WTC11 (cell line): Measurements from ENCODE around the gene MYO16. TPM values are rescaled to one million over a fixed set of nuclear protein-coding genes. Genes with fewer than 3 reads are reported as not detected.
A peak's percentile ranks its signal among the peaks of the same experiment; 100 is the strongest.

ENCODE experiments used
- ATAC-seq: fragments of 200-7000 bp; cut with Tn5 transposase; 2 replicates; pipeline ENCODE4 v1.10.0; 2021; ENCODE audit warnings: mild to moderate bottlenecking, moderate library complexity
- CTCF ChIA-PET: fragments of 300-600 bp; sonication (Branson Sonifier 250); formaldehyde crosslinking; loops from one replicate; lab custom pipeline; 2021; ENCODE audit warnings: antibody characterized with exemption; lab: Charles Lee
- POLR2A ChIA-PET: fragments of 350-600 bp; sonication (Branson Sonifier 250); formaldehyde crosslinking; loops from one replicate; lab custom pipeline; 2021; ENCODE audit warnings: antibody characterized with exemption; lab: Charles Lee
- DNase-seq: peaks from one replicate; pipeline ENCODE4 v3.0.0; 2021; ENCODE audit warnings: low spot score
- H3K27ac Mint-ChIP-seq: 2 replicates; pipeline ENCODE4 v1.8.0; 2021; ENCODE audit warnings: mixed read lengths
- H3K27me3 Mint-ChIP-seq: 2 replicates; pipeline ENCODE4 v1.8.0; 2021; ENCODE audit warnings: low read depth, mild to moderate bottlenecking, moderate library complexity, mixed read lengths
- H3K36me3 Mint-ChIP-seq: 2 replicates; pipeline ENCODE4 v1.8.0; 2021; ENCODE audit warnings: mixed read lengths
- H3K4me1 Mint-ChIP-seq: 2 replicates; pipeline ENCODE4 v1.8.0; 2022; ENCODE audit warnings: mixed read lengths
- H3K4me3 Mint-ChIP-seq: 2 replicates; pipeline ENCODE4 v1.8.0; 2021; ENCODE audit warnings: mild to moderate bottlenecking, moderate library complexity, mixed read lengths
- H3K9me3 Mint-ChIP-seq: 2 replicates; pipeline ENCODE4 v1.8.0; 2021; ENCODE audit warnings: mixed read lengths
- ATF2 ChIP-seq: sonication (generic); formaldehyde crosslinking; IDR thresholded peaks from 2 replicates; pipeline ENCODE4 v1.8.1; 2022; ENCODE audit warnings: low read depth, missing genetic modification reagents, borderline replicate concordance
- CDX4 ChIP-seq: fragments of 250-450 bp; sonication (Bioruptor Pico); IDR thresholded peaks from 2 replicates; pipeline ENCODE4 v1.9.0; 2021; ENCODE audit warnings: moderate library complexity, mild to moderate bottlenecking, inconsistent platforms, borderline replicate concordance
- CREB1 ChIP-seq: sonication (generic); formaldehyde crosslinking; IDR thresholded peaks from 2 replicates; pipeline ENCODE4 v1.8.0; 2023; ENCODE audit warnings: mild to moderate bottlenecking, missing genetic modification reagents
- CREM ChIP-seq: sonication (generic); formaldehyde crosslinking; IDR thresholded peaks from 2 replicates; pipeline ENCODE4 v1.8.1; 2022; ENCODE audit warnings: mild to moderate bottlenecking, missing genetic modification reagents, moderate library complexity
- EMX1 ChIP-seq: fragments of 250-450 bp; sonication (Bioruptor Pico); IDR thresholded peaks from 2 replicates; pipeline ENCODE4 v1.8.0; 2021; ENCODE audit warnings: mild to moderate bottlenecking
- FOXK1 ChIP-seq: sonication (generic); formaldehyde crosslinking; IDR thresholded peaks from 2 replicates; pipeline ENCODE4 v1.8.0; 2022; ENCODE audit warnings: mild to moderate bottlenecking, moderate library complexity, missing genetic modification reagents
- GABPB1 ChIP-seq: sonication (generic); formaldehyde crosslinking; IDR thresholded peaks from 2 replicates; pipeline ENCODE4 v1.8.1; 2023; ENCODE audit warnings: mild to moderate bottlenecking, missing genetic modification reagents
- IRF2 ChIP-seq: sonication (generic); formaldehyde crosslinking; IDR thresholded peaks from 2 replicates; pipeline ENCODE4 v1.8.0; 2022; ENCODE audit warnings: low read depth, missing genetic modification reagents, borderline replicate concordance
- NFATC4 ChIP-seq: fragments of 250-450 bp; sonication (Bioruptor Pico); IDR thresholded peaks from 2 replicates; pipeline ENCODE4 v1.9.0; 2021; ENCODE audit warnings: mild to moderate bottlenecking
- NR2C2 ChIP-seq: sonication (generic); formaldehyde crosslinking; IDR thresholded peaks from 2 replicates; pipeline ENCODE4 v1.8.0; 2022; ENCODE audit warnings: mild to moderate bottlenecking, missing genetic modification reagents
- OVOL2 ChIP-seq: fragments of 250-450 bp; sonication (Bioruptor Pico); IDR thresholded peaks from 2 replicates; pipeline ENCODE4 v1.9.0; 2021; ENCODE audit warnings: mild to moderate bottlenecking, borderline replicate concordance
- PRRX2 ChIP-seq: fragments of 250-450 bp; sonication (Bioruptor Pico); IDR thresholded peaks from 2 replicates; pipeline ENCODE4 v1.8.0; 2021; ENCODE audit warnings: mild to moderate bottlenecking
- RORB ChIP-seq: fragments of 250-450 bp; sonication (Bioruptor Pico); IDR thresholded peaks from 2 replicates; pipeline ENCODE4 v1.9.0; 2021; ENCODE audit warnings: mild to moderate bottlenecking
- SMAD3 ChIP-seq: sonication (generic); formaldehyde crosslinking; IDR thresholded peaks from 2 replicates; pipeline ENCODE4 v1.8.0; 2022; ENCODE audit warnings: missing genetic modification reagents, mild to moderate bottlenecking, borderline replicate concordance
- SOX15 ChIP-seq: fragments of 250-450 bp; sonication (Bioruptor Pico); IDR thresholded peaks from 2 replicates; pipeline ENCODE4 v1.9.0; 2021; ENCODE audit warnings: mild to moderate bottlenecking
- TEAD4 ChIP-seq: sonication (generic); formaldehyde crosslinking; IDR thresholded peaks from 2 replicates; pipeline ENCODE4 v1.8.0; 2022; ENCODE audit warnings: mild to moderate bottlenecking, missing genetic modification reagents
- USF1 ChIP-seq: sonication (generic); formaldehyde crosslinking; IDR thresholded peaks from 2 replicates; pipeline ENCODE4 v1.8.0; 2022; ENCODE audit warnings: mild to moderate bottlenecking, missing genetic modification reagents
- ZNF219 ChIP-seq: sonication (generic); formaldehyde crosslinking; IDR thresholded peaks from 2 replicates; pipeline ENCODE4 v1.8.0; 2023; ENCODE audit warnings: missing genetic modification reagents, mild to moderate bottlenecking, borderline replicate concordance
- ZNF281 ChIP-seq: sonication (generic); formaldehyde crosslinking; IDR thresholded peaks from 2 replicates; pipeline ENCODE4 v1.8.0; 2023; ENCODE audit warnings: mild to moderate bottlenecking, missing genetic modification reagents
- ZNF317 ChIP-seq: sonication (generic); formaldehyde crosslinking; IDR thresholded peaks from 2 replicates; pipeline ENCODE4 v1.8.1; 2023; ENCODE audit warnings: low read depth, mild to moderate bottlenecking, moderate library complexity, missing genetic modification reagents, borderline replicate concordance
- ZNF532 ChIP-seq: fragments of 250-450 bp; sonication (Bioruptor Pico); IDR thresholded peaks from 2 replicates; pipeline ENCODE4 v1.9.0; 2021; ENCODE audit warnings: mild to moderate bottlenecking, borderline replicate concordance
- ZNF671 ChIP-seq: fragments of 250-450 bp; sonication (Bioruptor Pico); IDR thresholded peaks from 2 replicates; pipeline ENCODE4 v1.8.0; 2021; ENCODE audit warnings: mild to moderate bottlenecking
- total RNA-seq: library from RNA; stranded (reverse); gene quantifications from 3 replicates; pipeline ENCODE4 v1.2.3, GENCODE V29; 2021

The MYO16 gene
- total RNA-seq, 1 experiment from 2014 or later = 0.09 TPM

GRCh38 chr13:108776650-108777049, 147.2 kb downstream of the MYO16 start:
- Mint-ChIP-seq H3K27ac (no peak overlapping the region), H3K4me1 (peaks cover 15% of the 10 kb centered on the region), H3K27me3 (no peaks in the 10 kb centered on the region), H3K9me3 (peaks cover 14% of the 10 kb centered on the region), H3K4me3 (no peak overlapping the region), H3K36me3 (0 out of 2 replicates have a peak, but pooled peaks cover 3% of the 10 kb centered on the region)
- ChIA-PET CTCF (no interaction called here), POLR2A (no interaction called here)
- TF ChIP-seq ZNF281 (CRISPR knock-in tag) (no peak), IRF2 (CRISPR knock-in tag) (no peak), ZNF532 (CRISPR knock-in tag) (no peak), FOXK1 (CRISPR knock-in tag) (no peak), GABPB1 (CRISPR knock-in tag) (no peak), USF1 (CRISPR knock-in tag) (no peak), ZNF671 (CRISPR knock-in tag) (no peak), ZNF317 (CRISPR knock-in tag) (no peak), ZNF219 (no peak), SMAD3 (no peak), CREM (CRISPR knock-in tag) (no peak), NR2C2 (CRISPR knock-in tag) (no peak), RORB (CRISPR knock-in tag) (no peak)
- DNase-seq (no peak), ATAC-seq (no peak)

GRCh38 chr13:108777421-108778420, 148.3 kb downstream of the MYO16 start:
- POLR2A ChIA-PET = no interaction called here
- DNase-seq = no peak
- Mint-ChIP-seq H3K9me3 (peaks cover 24% of the 10 kb centered on the region), H3K27me3 (no peaks in the 10 kb centered on the region), H3K4me1 (peaks cover 15% of the 10 kb centered on the region), H3K27ac (peak overlapping the region; percentile 55; the same call in 1 of the 2 replicates), H3K4me3 (no peak overlapping the region), H3K36me3 (peaks cover 14% of the 10 kb centered on the region)
- TF ChIP-seq OVOL2 (CRISPR knock-in tag) (no peak), EMX1 (CRISPR knock-in tag) (no peak), FOXK1 (CRISPR knock-in tag) (no peak), TEAD4 (no peak), NR2C2 (CRISPR knock-in tag) (no peak), PRRX2 (CRISPR knock-in tag) (no peak), CREB1 (CRISPR knock-in tag) (no peak), NFATC4 (no peak), ATF2 (no peak), CDX4 (CRISPR knock-in tag) (no peak), SOX15 (CRISPR knock-in tag) (no peak)
- ATAC-seq = peak; percentile 66
- CTCF ChIA-PET = no interaction called here
